SK-N-SH (cell line): ENCODE measurements around the gene KLHL17. TPM values are rescaled to one million over a fixed set of nuclear protein-coding genes. Genes with fewer than 3 reads are reported as not detected.

Source experiments
- CTCF ChIA-PET: fragments of 300-600, 350-600 bp; formaldehyde crosslinking; extraction: SDS; loops from one replicate; lab custom pipeline; 2021; lab: Yijun Ruan, JAX
- POLR2A ChIA-PET: fragments of 350-600 bp; sonication (Branson Sonifier 250); formaldehyde crosslinking; extraction: SDS; loops from one replicate; lab custom pipeline; 2020; ENCODE audit warnings: antibody characterized with exemption, inconsistent platforms; lab: Yijun Ruan, JAX
- DNase-seq: peaks from one replicate; pipeline ENCODE4 v3.0.0; 2012
- H2AFZ ChIP-seq: fragments of 200-600 bp; sonication (generic); 2 replicates; pipeline ENCODE4 v1.8.1; 2016; ENCODE audit warnings: antibody characterized with exemption, mild to moderate bottlenecking, low read depth
- H3F3A ChIP-seq: fragments of 200-600 bp; sonication (generic); replicated peaks from 2 replicates; pipeline ENCODE3; 2016; ENCODE audit warnings: antibody characterized with exemption, mild to moderate bottlenecking; ENCODE audit not compliant: insufficient read depth
- H3K27ac ChIP-seq, 2 experiments: fragments of 200-500 bp in 1 of 2; fragments of 200-600 bp in 1 of 2; sonication (Bioruptor generic) in 1 of 2; sonication (generic), shearing (Covaris generic) in 1 of 2; 2 replicates each; pipeline versions ENCODE4 v1.5.1 to v1.6.1; 2014 to 2016; ENCODE audit warnings: low read depth in 2 of 2, inconsistent platforms in 1 of 2, low read length in 1 of 2, mild to moderate bottlenecking in 1 of 2, mixed read lengths in 1 of 2
- H3K27me3 ChIP-seq: fragments of 200-600 bp; sonication (generic), shearing (Covaris generic); 2 replicates; pipeline ENCODE4 v1.6.1; 2016; ENCODE audit warnings: mixed run types; ENCODE audit not compliant: insufficient read depth
- H3K36me3 ChIP-seq, 2 experiments: fragments of 200-500 bp in 1 of 2; fragments of 200-600 bp in 1 of 2; sonication (Bioruptor generic) in 1 of 2; sonication (generic) in 1 of 2; replicated peaks in 1 of 2; 2 replicates each; pipeline versions ENCODE3 to v1.5.1; 2014 to 2016; ENCODE audit warnings: low read length in 1 of 2, mild to moderate bottlenecking in 1 of 2; ENCODE audit not compliant: insufficient read depth in 2 of 2, control insufficient read depth in 1 of 2
- H3K4me1 ChIP-seq, 2 experiments: fragments of 200-500 bp in 1 of 2; fragments of 200-600 bp in 1 of 2; sonication (Bioruptor generic) in 1 of 2; sonication (generic), shearing (Covaris generic) in 1 of 2; 2 replicates each; pipeline versions ENCODE4 v1.5.1 to v1.6.1; 2014 to 2016; ENCODE audit warnings: low read depth in 1 of 2, low read length in 1 of 2, mixed run types in 1 of 2; ENCODE audit not compliant: insufficient read depth in 2 of 2, control insufficient read depth in 1 of 2
- H3K4me2 ChIP-seq: fragments of 200-600 bp; sonication (generic), shearing (Covaris generic); 2 replicates; pipeline ENCODE4 v1.6.1; 2017; ENCODE audit warnings: mixed run types
- H3K4me3 ChIP-seq, 2 experiments: fragments of 200-500 bp in 1 of 2; fragments of 200-600 bp in 1 of 2; sonication (Bioruptor generic) in 1 of 2; sonication (generic), shearing (Covaris generic) in 1 of 2; 2 replicates each; pipeline versions ENCODE4 v1.5.1 to v1.8.1; 2014 to 2016; ENCODE audit warnings: low read depth in 2 of 2, inconsistent platforms in 1 of 2, low read length in 1 of 2, mild to moderate bottlenecking in 1 of 2, mixed read lengths in 1 of 2, moderate library complexity in 1 of 2
- H3K79me2 ChIP-seq: fragments of 200-600 bp; sonication (generic); 2 replicates; pipeline ENCODE4 v1.8.1; 2017; ENCODE audit warnings: mild to moderate bottlenecking; ENCODE audit not compliant: insufficient read depth
- H3K9ac ChIP-seq: fragments of 200-600 bp; sonication (generic); 2 replicates; pipeline ENCODE4 v1.6.1; 2017; ENCODE audit warnings: mixed run types
- H3K9me2 ChIP-seq: fragments of 200-600 bp; sonication (generic); 2 replicates; pipeline ENCODE4 v1.6.1; 2017; ENCODE audit warnings: mixed run types
- H3K9me3 ChIP-seq: fragments of 200-600 bp; sonication (generic); 2 replicates; pipeline ENCODE4 v1.6.1; 2017; ENCODE audit warnings: mixed run types, mild to moderate bottlenecking, moderate library complexity
- H4K20me1 ChIP-seq: fragments of 200-600 bp; sonication (generic); 2 replicates; pipeline ENCODE4 v1.6.1; 2017; ENCODE audit warnings: mild to moderate bottlenecking, mixed run types; ENCODE audit not compliant: insufficient read depth
- ELF1 ChIP-seq: IDR thresholded peaks from 2 replicates; pipeline ENCODE4 v1.4.0; 2012
- FOSL2 ChIP-seq: IDR thresholded peaks from 2 replicates; pipeline ENCODE4 v1.4.0; 2012; ENCODE audit warnings: low read depth, mild to moderate bottlenecking, moderate library complexity, borderline replicate concordance
- FOXM1 ChIP-seq: IDR thresholded peaks from 2 replicates; pipeline ENCODE4 v1.4.0; 2012; ENCODE audit warnings: low read depth, mild to moderate bottlenecking
- GABPA ChIP-seq: IDR thresholded peaks from 2 replicates; pipeline ENCODE4 v1.4.0; 2012; ENCODE audit warnings: low read depth, mild to moderate bottlenecking
- JUND ChIP-seq: IDR thresholded peaks from 2 replicates; pipeline ENCODE4 v1.4.0; 2012
- NFIC ChIP-seq: IDR thresholded peaks from 2 replicates; pipeline ENCODE4 v1.4.0; 2012; ENCODE audit warnings: borderline replicate concordance
- RAD21 ChIP-seq: IDR thresholded peaks from 2 replicates; pipeline ENCODE4 v1.6.1; 2012; ENCODE audit warnings: mild to moderate bottlenecking, low read length
- SIN3A ChIP-seq: IDR thresholded peaks from 2 replicates; pipeline ENCODE4 v1.6.1; 2012; ENCODE audit warnings: low read depth, mild to moderate bottlenecking, low read length, moderate library complexity, borderline replicate concordance
- SMC3 ChIP-seq: IDR thresholded peaks from 2 replicates; pipeline ENCODE4 v1.6.1; 2012; ENCODE audit warnings: low read depth, low read length, improper control_type of control experiment
- TAF1 ChIP-seq: IDR thresholded peaks from 2 replicates; pipeline ENCODE4 v1.6.1; 2012; ENCODE audit warnings: low read depth, mild to moderate bottlenecking, low read length, moderate library complexity, borderline replicate concordance
- TCF12 ChIP-seq: IDR thresholded peaks from 2 replicates; pipeline ENCODE4 v1.4.0; 2012
- TEAD4 ChIP-seq: IDR thresholded peaks from 2 replicates; pipeline ENCODE4 v1.4.0; 2012; ENCODE audit warnings: mild to moderate bottlenecking, borderline replicate concordance; ENCODE audit not compliant: insufficient read depth
- WGBS: methylation state at CpG from one replicate; pipeline ENCODE4 v1.1.6; 2017; ENCODE audit warnings: low lambda C conversion rate; 5-methylcytosine and 5-hydroxymethylcytosine counted together
- polyA plus RNA-seq, 3 experiments: library from polyadenylated mRNA; depleted of rRNA; stranded (reverse); fragments of >200 nt; gene quantifications; 2 replicates each; pipeline ENCODE4 v1.2.3, GENCODE V29; 2012
- TF ChIP-seq, protein P1 (sequence below): fragments of 150-350 bp; IDR thresholded peaks from 2 replicates; pipeline ENCODE4 v1.6.1; 2016; ENCODE audit warnings: mild to moderate bottlenecking, low read depth, low read length

The KLHL17 gene
- polyA plus RNA-seq, 1 of the 3 experiments (the other 2 are of a cell fraction) = 27.3 TPM

DNA sequence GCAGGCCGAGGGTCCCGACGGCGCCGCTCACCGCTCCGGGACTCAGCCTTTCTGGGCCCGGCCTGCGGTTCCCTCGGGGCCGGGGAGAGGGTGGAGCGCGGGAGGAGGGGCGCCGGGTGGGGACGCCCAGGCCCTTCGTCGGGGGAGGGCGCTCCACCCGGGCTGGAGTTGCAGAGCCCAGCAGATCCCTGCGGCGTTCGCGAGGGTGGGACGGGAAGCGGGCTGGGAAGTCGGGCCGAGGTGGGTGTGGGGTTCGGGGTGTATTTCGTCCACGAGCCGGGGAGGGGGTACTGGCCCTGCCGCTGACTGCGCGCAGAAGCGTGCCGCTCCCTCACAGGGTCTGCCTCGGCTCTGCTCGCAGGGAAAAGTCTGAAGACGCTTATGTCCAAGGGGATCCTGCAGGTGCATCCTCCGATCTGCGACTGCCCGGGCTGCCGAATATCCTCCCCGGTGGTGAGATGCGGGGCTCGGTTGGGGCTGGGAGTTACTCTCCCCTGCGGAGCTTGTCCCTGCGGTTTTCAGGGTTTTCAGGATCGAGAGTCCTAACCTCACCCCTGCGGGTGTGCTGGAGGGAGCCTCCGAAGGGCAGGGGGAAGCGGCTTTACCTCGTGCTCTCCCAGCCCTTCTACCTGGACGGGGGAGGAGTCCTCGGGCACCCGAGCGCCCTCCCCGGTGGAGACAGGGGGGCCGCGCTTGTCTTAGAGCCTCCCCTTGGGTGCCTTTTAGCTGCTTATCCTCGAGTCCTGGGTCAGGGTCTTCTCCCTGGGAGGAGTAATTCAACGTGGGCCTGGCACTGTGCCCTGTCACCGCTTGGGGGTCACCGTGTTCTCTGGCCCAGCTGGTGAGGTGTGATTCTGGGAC is 34.6 kb upstream of the KLHL17 start:
- Histone ChIP-seq H4K20me1 (0 out of 2 replicates have a peak, but pooled peaks cover 7% of the 10 kb centered on the region), H2AFZ (no peak overlapping the region), H3K9me3 (no peaks in the 10 kb centered on the region), H3K27me3 (no peaks in the 10 kb centered on the region), H3K9me2 (no peaks in the 10 kb centered on the region), H3F3A (peaks cover 4% of the 10 kb centered on the region), H3K36me3 (no peaks in the 10 kb centered on the region)
- 32% methylated on average over 18 of the region's 65 CpGs for whole genome bisulfite sequencing
- CTCF ChIA-PET = interaction anchor here (0.8 to 2.2 kb wide), 6 partner anchors 9 to 26 kb away, joined by 3 to 17 read pairs (median 4); no protein-coding TSS in a partner anchor
- TF ChIP-seq SMC3 (no peak), FOSL2 (no peak), TEAD4 (no peak)
- TF ChIP-seq, all 33 proteins: peak for 0
- Histone ChIP-seq H3K27ac (no peak overlapping the region), H3K4me3 (peak overlapping the region in 1 of 2 experiments; percentile 49; a peak in 3 of 4 replicates), H3K4me2 (peak overlapping the region; percentile 59), H3K4me1 (peaks cover 5 to 31% of the 10 kb centered on the region in 2 experiments; a peak in 2 of 4 replicates), H3K9ac (no peak overlapping the region), H3K79me2 (peaks cover 5% of the 10 kb centered on the region; the same call in 1 of the 2 replicates)
- DNase-seq = peak; percentile 82
- POLR2A ChIA-PET = interaction anchor here (1.2 kb wide), 1 partner anchor 17 kb away, joined by 4 read pairs; no protein-coding TSS in a partner anchor

DNA sequence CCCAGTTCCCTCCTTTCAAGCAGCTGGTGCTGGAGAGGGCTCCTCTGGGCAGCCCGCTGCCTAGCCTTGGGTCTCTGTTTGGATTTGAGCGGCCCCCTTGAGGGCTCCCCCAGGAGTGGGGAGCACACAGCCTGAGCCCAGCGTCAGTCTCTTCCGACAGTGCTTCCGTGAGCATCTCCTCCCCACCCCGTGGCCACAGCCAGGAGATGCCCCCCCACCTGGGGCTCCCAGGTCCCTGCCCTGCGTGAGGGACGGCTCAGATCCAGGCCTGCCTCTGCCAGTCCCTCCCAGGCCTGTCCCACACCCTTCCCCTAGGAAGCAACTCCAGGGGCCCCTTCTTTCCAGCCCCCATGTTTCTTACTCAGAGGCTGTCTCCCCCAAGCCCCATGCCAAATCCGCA is 33.1 kb upstream of the KLHL17 start:
- H3K27me3 ChIP-seq = no peaks in the 10 kb centered on the region
- H3K4me2 ChIP-seq = no peak overlapping the region
- H3K36me3 ChIP-seq = no peaks in the 10 kb centered on the region
- no peak overlapping the region for H2AFZ ChIP-seq
- no peak overlapping the region for H3K9ac ChIP-seq
- no peak overlapping the region for H3K27ac ChIP-seq
- H3K9me2 ChIP-seq = no peaks in the 10 kb centered on the region
- TF ChIP-seq TAF1 (no peak), NFIC (no peak), ELF1 (no peak), JUND (no peak), SMC3 (no peak), RAD21 (no peak), GABPA (no peak), TCF12 (no peak), SIN3A (no peak), FOXM1 (no peak)
- TF ChIP-seq, protein P1, sequence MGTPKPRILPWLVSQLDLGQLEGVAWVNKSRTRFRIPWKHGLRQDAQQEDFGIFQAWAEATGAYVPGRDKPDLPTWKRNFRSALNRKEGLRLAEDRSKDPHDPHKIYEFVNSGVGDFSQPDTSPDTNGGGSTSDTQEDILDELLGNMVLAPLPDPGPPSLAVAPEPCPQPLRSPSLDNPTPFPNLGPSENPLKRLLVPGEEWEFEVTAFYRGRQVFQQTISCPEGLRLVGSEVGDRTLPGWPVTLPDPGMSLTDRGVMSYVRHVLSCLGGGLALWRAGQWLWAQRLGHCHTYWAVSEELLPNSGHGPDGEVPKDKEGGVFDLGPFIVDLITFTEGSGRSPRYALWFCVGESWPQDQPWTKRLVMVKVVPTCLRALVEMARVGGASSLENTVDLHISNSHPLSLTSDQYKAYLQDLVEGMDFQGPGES = no peak
- H3F3A ChIP-seq = peaks cover 6% of the 10 kb centered on the region
- H3K4me1 ChIP-seq = peaks cover 0 to 16% of the 10 kb centered on the region in 2 experiments; a peak in 1 of 4 replicates
- ChIA-PET POLR2A (no interaction called here), CTCF (interaction anchor here (2.1 to 2.2 kb wide), 2 partner anchors 11 to 22 kb away, joined by 9 to 17 read pairs; no protein-coding TSS in a partner anchor)
- 0 out of 2 replicates have a peak, but pooled peaks cover 7% of the 10 kb centered on the region for H4K20me1 ChIP-seq
- no peak overlapping the region for H3K4me3 ChIP-seq
- H3K79me2 ChIP-seq = peaks cover 5% of the 10 kb centered on the region; the same call in 1 of the 2 replicates
- no peak for DNase-seq
- WGBS = 75% methylated on average over 5 of the region's 9 CpGs
- no peaks in the 10 kb centered on the region for H3K9me3 ChIP-seq
